CD4-positive, alpha-beta T cell (primary cell): ENCODE measurements around the gene ABITRAM. TPM values are rescaled to one million over a fixed set of nuclear protein-coding genes. Genes with fewer than 3 reads are reported as not detected.

ENCODE experiments used
- ATAC-seq: fragments of 200-7000 bp; cut with Tn5 transposase; one replicate; pipeline ENCODE4 v1.10.0; 2022; ENCODE audit warnings: mild to moderate bottlenecking; ENCODE audit not compliant: poor library complexity
- CTCF ChIA-PET: fragments of 350-600 bp; sonication (Branson Sonifier 250); formaldehyde crosslinking; loops from one replicate; lab custom pipeline; 2021; ENCODE audit warnings: antibody characterized with exemption, inconsistent platforms; lab: Charles Lee
- POLR2A ChIA-PET: fragments of 350-600 bp; sonication (Branson Sonifier 250); formaldehyde crosslinking; loops from one replicate; lab custom pipeline; 2021; ENCODE audit warnings: antibody characterized with exemption, inconsistent platforms; lab: Charles Lee
- DNase-seq, 14 experiments: peaks; one replicate each; pipeline ENCODE4 v3.0.0-alpha.2; 2013 to 2020; ENCODE audit warnings: mixed read lengths in 2 of 14
- H3K27ac ChIP-seq, 2 donors: one replicate each; pipeline versions ENCODE4 v1.5.1 to v1.7.0; 2013; ENCODE audit warnings: low read length in 2 of 2, low read depth in 1 of 2, mild to moderate bottlenecking in 1 of 2
- H3K27me3 ChIP-seq, 2 experiments: 1 replicate in 1 of 2; 2 replicates in 1 of 2; pipeline versions ENCODE4 v1.6.1 to v1.7.0; 2013; ENCODE audit warnings: low read length in 2 of 2, control low read depth in 1 of 2, mild to moderate bottlenecking in 1 of 2, moderate library complexity in 1 of 2; ENCODE audit not compliant: insufficient read depth in 2 of 2, control insufficient read depth in 1 of 2
- H3K36me3 ChIP-seq: one replicate; pipeline ENCODE4 v1.6.1; 2013; ENCODE audit warnings: low read length, control low read depth; ENCODE audit not compliant: insufficient read depth
- H3K4me1 ChIP-seq: one replicate; pipeline ENCODE4 v1.6.1; 2013; ENCODE audit warnings: low read length, control low read depth; ENCODE audit not compliant: insufficient read depth
- H3K4me3 ChIP-seq: one replicate; pipeline ENCODE4 v1.5.1; 2013; ENCODE audit warnings: mild to moderate bottlenecking, low read length, moderate library complexity
- H3K9me3 ChIP-seq, 2 experiments: 1 replicate in 1 of 2; 2 replicates in 1 of 2; pipeline versions ENCODE4 v1.6.1 to v1.7.0; 2013; ENCODE audit warnings: low read length in 2 of 2, mild to moderate bottlenecking in 2 of 2, control low read depth in 1 of 2, moderate library complexity in 1 of 2; ENCODE audit not compliant: control insufficient read depth in 1 of 2, insufficient read depth in 1 of 2
- H3K27ac Mint-ChIP-seq: one replicate; pipeline ENCODE4 v1.8.0; 2020; ENCODE audit warnings: mixed read lengths
- H3K27me3 Mint-ChIP-seq: one replicate; pipeline ENCODE4 v1.8.0; 2021; ENCODE audit warnings: mixed read lengths
- H3K36me3 Mint-ChIP-seq: one replicate; pipeline ENCODE4 v1.8.0; 2021; ENCODE audit warnings: low read depth, mixed read lengths
- H3K4me1 Mint-ChIP-seq: one replicate; pipeline ENCODE4 v1.8.0; 2021; ENCODE audit warnings: low read depth, mixed read lengths
- H3K4me3 Mint-ChIP-seq: one replicate; pipeline ENCODE4 v1.8.0; 2020; ENCODE audit warnings: mild to moderate bottlenecking, mixed read lengths
- H3K9me3 Mint-ChIP-seq: one replicate; pipeline ENCODE4 v1.8.0; 2020; ENCODE audit warnings: mixed read lengths
- intact Hi-C, 2 experiments: fragments of 100-400 bp; cut with DNase I in 1 of 2; cut with micrococcal nuclease in 1 of 2; formaldehyde crosslinking; loops; one replicate each; pipeline versions ENCODE4 v1.15.1 to v1.9.0; 2023 to 2025; cut with DNase I, micrococcal nuclease
- total RNA-seq, 174 experiments: library from RNA in 2 of 174; stranded (reverse) in 2 of 174; gene quantifications; one replicate each; pipeline ENCODE4 v1.2.3 and lab custom pipeline; 2021 to 2026
- TF ChIP-seq, protein P1 (sequence below): fragments of 200-600 bp; IDR thresholded peaks from one replicate; pipeline ENCODE4 v1.8.0; 2022; ENCODE audit warnings: antibody characterized with exemption, mild to moderate bottlenecking

The ABITRAM gene
- total RNA-seq, 2 experiments from 2014 or later: 10.4 to 11.7 TPM

DNA sequence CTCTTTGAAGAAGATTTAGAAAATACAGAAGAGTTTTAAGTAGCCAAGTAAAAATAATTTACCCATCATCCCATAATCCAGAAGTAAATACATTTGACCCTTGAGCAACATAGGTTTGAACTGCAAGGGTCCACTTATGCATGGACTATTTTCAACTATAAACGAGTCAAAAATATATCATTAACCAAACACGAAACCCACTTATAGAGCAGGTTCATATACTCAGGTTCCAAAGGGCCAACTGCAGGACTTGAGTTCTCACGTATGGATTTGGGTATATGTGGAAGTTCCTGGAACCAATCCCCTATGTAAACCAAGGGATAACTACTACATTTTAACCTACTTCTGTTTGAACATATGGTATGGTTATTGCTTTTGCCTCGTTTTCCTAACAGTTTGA lies 5.8 kb downstream of the ABITRAM start:
- peaks cover 7% of the 10 kb centered on the region for H3K36me3 ChIP-seq
- intact Hi-C loops: loop anchor here in 1 of 2 experiments (10.0 kb wide), 1 partner anchor 1315 kb away; the partner anchor contains the start of gene TXN
- H3K27me3 ChIP-seq: no peaks in the 10 kb centered on the region

DNA sequence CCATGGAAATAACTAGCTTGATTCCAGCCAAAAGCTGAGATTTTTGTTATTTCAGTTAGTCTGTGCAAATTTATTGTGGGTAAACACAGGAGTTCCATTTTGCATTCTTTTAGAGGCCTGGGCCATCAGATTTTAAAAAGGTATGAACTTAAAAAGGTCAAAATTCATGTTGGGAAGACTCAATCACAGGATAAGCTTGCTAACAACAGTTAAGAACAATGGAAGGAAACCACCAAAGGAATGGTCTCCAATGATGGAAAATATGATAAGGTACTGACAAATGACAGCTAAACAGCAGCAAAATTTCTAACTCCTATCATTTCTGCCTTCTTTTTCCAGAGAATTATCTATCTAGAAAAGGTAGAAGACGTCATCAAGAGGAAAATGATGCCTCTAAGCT lies 16.0 kb downstream of the ABITRAM start:
- H3K36me3 Mint-ChIP-seq: no peaks in the 10 kb centered on the region
- no peaks in the 10 kb centered on the region for H3K4me1 Mint-ChIP-seq
- no peaks in the 10 kb centered on the region for H3K4me1 ChIP-seq
- no peak overlapping the region for H3K4me3 Mint-ChIP-seq
- H3K9me3 ChIP-seq: no peaks in the 10 kb centered on the region
- no peaks in the 10 kb centered on the region for H3K27me3 ChIP-seq
- H3K27ac ChIP-seq: no peak overlapping the region
- DNase-seq: no peak
- TF ChIP-seq, protein P1, sequence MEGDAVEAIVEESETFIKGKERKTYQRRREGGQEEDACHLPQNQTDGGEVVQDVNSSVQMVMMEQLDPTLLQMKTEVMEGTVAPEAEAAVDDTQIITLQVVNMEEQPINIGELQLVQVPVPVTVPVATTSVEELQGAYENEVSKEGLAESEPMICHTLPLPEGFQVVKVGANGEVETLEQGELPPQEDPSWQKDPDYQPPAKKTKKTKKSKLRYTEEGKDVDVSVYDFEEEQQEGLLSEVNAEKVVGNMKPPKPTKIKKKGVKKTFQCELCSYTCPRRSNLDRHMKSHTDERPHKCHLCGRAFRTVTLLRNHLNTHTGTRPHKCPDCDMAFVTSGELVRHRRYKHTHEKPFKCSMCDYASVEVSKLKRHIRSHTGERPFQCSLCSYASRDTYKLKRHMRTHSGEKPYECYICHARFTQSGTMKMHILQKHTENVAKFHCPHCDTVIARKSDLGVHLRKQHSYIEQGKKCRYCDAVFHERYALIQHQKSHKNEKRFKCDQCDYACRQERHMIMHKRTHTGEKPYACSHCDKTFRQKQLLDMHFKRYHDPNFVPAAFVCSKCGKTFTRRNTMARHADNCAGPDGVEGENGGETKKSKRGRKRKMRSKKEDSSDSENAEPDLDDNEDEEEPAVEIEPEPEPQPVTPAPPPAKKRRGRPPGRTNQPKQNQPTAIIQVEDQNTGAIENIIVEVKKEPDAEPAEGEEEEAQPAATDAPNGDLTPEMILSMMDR: no peak
- POLR2A ChIA-PET: no interaction called here
- ATAC-seq: no peak
- CTCF ChIA-PET: interaction anchor here (0.7 kb wide), 2 partner anchors 848 to 950 kb away, joined by 3 to 4 read pairs; no protein-coding TSS in a partner anchor
- H3K27ac Mint-ChIP-seq: no peak overlapping the region
- H3K4me3 ChIP-seq: no peak overlapping the region
- intact Hi-C loops: loop anchor here (5.0 kb wide), 2 partner anchors 48 to 58 kb away; no protein-coding TSS in a partner anchor
- no peaks in the 10 kb centered on the region for H3K27me3 Mint-ChIP-seq
- H3K36me3 ChIP-seq: no peaks in the 10 kb centered on the region
- no peaks in the 10 kb centered on the region for H3K9me3 Mint-ChIP-seq

More for the DNA sequence above, 5.8 kb downstream of the ABITRAM start:
- H3K9me3 Mint-ChIP-seq: no peaks in the 10 kb centered on the region
- peaks cover 13% of the 10 kb centered on the region for H3K4me1 Mint-ChIP-seq
- H3K4me1 ChIP-seq: peaks cover 3% of the 10 kb centered on the region
- ATAC-seq: no peak
- ChIA-PET POLR2A (no interaction called here), CTCF (no interaction called here)
- H3K27ac Mint-ChIP-seq: no peak overlapping the region
- no peak overlapping the region for H3K4me3 Mint-ChIP-seq
- TF ChIP-seq, protein P1: no peak
- peaks cover 36% of the 10 kb centered on the region for H3K36me3 Mint-ChIP-seq
- no peak for DNase-seq
- no peak overlapping the region for H3K4me3 ChIP-seq
- no peaks in the 10 kb centered on the region for H3K27me3 Mint-ChIP-seq
- no peak overlapping the region for H3K27ac ChIP-seq
- H3K9me3 ChIP-seq: no peaks in the 10 kb centered on the region

DNA sequence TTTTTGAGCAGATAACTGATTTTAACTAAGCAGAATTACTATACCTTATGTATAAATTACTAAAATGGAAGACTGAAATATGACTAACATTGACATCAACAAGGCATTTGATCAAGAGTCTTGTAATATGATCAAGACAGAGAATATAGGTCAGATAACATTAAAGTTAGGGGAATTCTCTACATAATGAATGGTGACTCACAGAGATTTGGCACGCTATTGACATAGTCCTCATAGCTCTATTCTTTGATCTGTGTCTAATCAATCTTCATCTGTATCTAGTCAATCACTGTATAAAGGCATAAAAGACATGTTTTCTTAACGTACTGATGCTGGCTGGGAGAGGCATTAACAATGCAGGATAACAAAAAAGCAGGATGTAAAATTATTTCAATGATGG lies 17.4 kb downstream of the ABITRAM start:
- Histone ChIP-seq H3K36me3 (no peaks in the 10 kb centered on the region), H3K4me3 (no peak overlapping the region), H3K4me1 (no peaks in the 10 kb centered on the region), H3K27ac (no peak overlapping the region), H3K27me3 (no peaks in the 10 kb centered on the region), H3K9me3 (no peaks in the 10 kb centered on the region)
- CTCF ChIA-PET: no interaction called here
- H3K4me3 Mint-ChIP-seq: no peak overlapping the region
- H3K4me1 Mint-ChIP-seq: no peaks in the 10 kb centered on the region
- H3K27me3 Mint-ChIP-seq: no peaks in the 10 kb centered on the region
- ATAC-seq (no peak), DNase-seq (no peak)
- H3K9me3 Mint-ChIP-seq: no peaks in the 10 kb centered on the region
- intact Hi-C loops: loop anchor here (5.0 kb wide), 2 partner anchors 49 to 59 kb away; no protein-coding TSS in a partner anchor
- POLR2A ChIA-PET: no interaction called here
- H3K27ac Mint-ChIP-seq: no peak overlapping the region
- H3K36me3 Mint-ChIP-seq: no peaks in the 10 kb centered on the region
- TF ChIP-seq, protein P1: no peak
